Right lobe of liver (tissue), 6 donors: Measurements from ENCODE around the gene PRPF38B. TPM values are rescaled to one million over a fixed set of nuclear protein-coding genes. Genes with fewer than 3 reads are reported as not detected.

ENCODE experiments used
- ATAC-seq, 4 donors: fragments of 200-7000 bp; cut with Tn5 transposase; one replicate each; pipeline ENCODE4 v1.9.1; 2020; ENCODE audit warnings: mild to moderate bottlenecking in 4 of 4, moderate library complexity in 4 of 4
- DNase-seq, 3 donors: peaks; one replicate each; pipeline ENCODE4 v3.0.0-alpha.2; 2020
- H3K27ac ChIP-seq, 3 donors: fragments of 200-600 bp; one replicate each; pipeline ENCODE4 v1.8.0; 2022
- H3K27me3 ChIP-seq, 2 donors: fragments of 200-600 bp; one replicate each; pipeline ENCODE4 v1.8.0; 2022
- H3K36me3 ChIP-seq, 4 donors: fragments of 200-600 bp; sonication (generic) in 1 of 4; one replicate each; pipeline versions ENCODE4 v1.5.1 to v1.8.0; 2017 to 2022; ENCODE audit warnings: control low read depth in 1 of 4
- H3K4me1 ChIP-seq, 4 donors: fragments of 200-600 bp; sonication (generic) in 1 of 4; one replicate each; pipeline versions ENCODE4 v1.5.1 to v1.8.0; 2017 to 2022; ENCODE audit warnings: control low read depth in 1 of 4
- H3K4me3 ChIP-seq, 3 donors: fragments of 200-600 bp; one replicate each; pipeline ENCODE4 v1.8.0; 2022
- H3K9me3 ChIP-seq, 4 donors: fragments of 200-600 bp; sonication (generic) in 1 of 4; one replicate each; pipeline versions ENCODE4 v1.5.1 to v1.8.0; 2017 to 2022; ENCODE audit warnings: control low read depth in 1 of 4
- POLR2A ChIP-seq: fragments of 450-650 bp; IDR thresholded peaks from one replicate; pipeline ENCODE4 v1.6.1; 2017; ENCODE audit warnings: antibody characterized with exemption, mild to moderate bottlenecking
- WGBS: methylation state at CpG from one replicate; pipeline ENCODE4 v1.1.6; 2018; ENCODE audit warnings: low coverage, low lambda C conversion rate; ENCODE audit not compliant: insufficient coverage; ENCODE audit errors: missing lambda C conversion rate; 5-methylcytosine and 5-hydroxymethylcytosine counted together
- intact Hi-C, 2 donors: fragments of 100-400 bp; cut with DNase I; formaldehyde crosslinking; loops; one replicate each; pipeline versions ENCODE4 v1.11.2 to v1.14.1; 2022
- long read RNA-seq: library from polyadenylated mRNA; unstranded; transcript quantifications from one replicate; pipeline ENCODE4 v2.0.0, GENCODE V29; 2019
- total RNA-seq, 6 experiments: library from RNA; depleted of rRNA in 2 of 6; stranded (reverse); fragments of >200 nt in 2 of 6; fragmentation: NEBNext Ultra II Directional in 3 of 6; extraction: Animal tissue kit (Norgen Biotek cat#: 25700) in 3 of 6; gene quantifications; one replicate each; pipeline versions ENCODE4 v1.1.0 to v1.2.4, GENCODE V29; 2016 to 2023
- TF ChIP-seq, protein P1 (sequence below), 4 donors: fragments of 200-600 bp in 3 of 4; fragments of 450-650 bp in 1 of 4; IDR thresholded peaks; one replicate each; pipeline versions ENCODE4 v1.5.1 to v1.8.0; 2016 to 2022; ENCODE audit warnings: antibody characterized with exemption in 4 of 4, mild to moderate bottlenecking in 2 of 4
- donor health status: DM: no; HTN: yes; CAD: no.
- donor health status: DM: no; HTN: no; CAD: no.
- donor health status: DM: no; HTN: no; CAD: no.
- donor health status: DM: no; HTN: yes; CAD: no.
- donor health status: DM: no; HTN: yes; CAD: no.

Gene PRPF38B, protein sequence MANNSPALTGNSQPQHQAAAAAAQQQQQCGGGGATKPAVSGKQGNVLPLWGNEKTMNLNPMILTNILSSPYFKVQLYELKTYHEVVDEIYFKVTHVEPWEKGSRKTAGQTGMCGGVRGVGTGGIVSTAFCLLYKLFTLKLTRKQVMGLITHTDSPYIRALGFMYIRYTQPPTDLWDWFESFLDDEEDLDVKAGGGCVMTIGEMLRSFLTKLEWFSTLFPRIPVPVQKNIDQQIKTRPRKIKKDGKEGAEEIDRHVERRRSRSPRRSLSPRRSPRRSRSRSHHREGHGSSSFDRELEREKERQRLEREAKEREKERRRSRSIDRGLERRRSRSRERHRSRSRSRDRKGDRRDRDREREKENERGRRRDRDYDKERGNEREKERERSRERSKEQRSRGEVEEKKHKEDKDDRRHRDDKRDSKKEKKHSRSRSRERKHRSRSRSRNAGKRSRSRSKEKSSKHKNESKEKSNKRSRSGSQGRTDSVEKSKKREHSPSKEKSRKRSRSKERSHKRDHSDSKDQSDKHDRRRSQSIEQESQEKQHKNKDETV
- total RNA-seq = 10 to 100 TPM in 5 of 6 experiments, 1 to 10 TPM in 1; 8.6 to 20.3 (median 12.6) TPM
- long read RNA-seq, partial matches to known transcripts = 1 of 8 reads
- long read RNA-seq, other reads (novel, unspliced or antisense) = 4 of 8 reads

GRCh38 chr1:108691942-108692723, at the start of gene PRPF38B:
TSS of gene PRPF38B (plus strand) at chr1:108692310. CDS start at chr1:108692592, 282 bp downstream.
- H3K4me1 ChIP-seq = peaks cover 0 to 26% (median 7%) of the 10 kb centered on the region in 4 donors
- intact Hi-C loops = no loop called here
- 0% methylated on average over 19 of the region's 59 CpGs for WGBS
- peak; percentile 96 to 99 (median 98) for ATAC-seq
- H3K36me3 ChIP-seq = peaks cover 0 to 16% (median 9%) of the 10 kb centered on the region in 4 donors
- H3K4me3 ChIP-seq = peak within 1 kb of the TSS; percentile 81 to 85 (median 81)
- H3K27me3 ChIP-seq = no peaks in the 10 kb centered on the region
- peak; percentile 94 to 96 (median 95) for DNase-seq
- H3K9me3 ChIP-seq = no peaks in the 10 kb centered on the region
- peak within 1 kb of the TSS; percentile 89 to 95 (median 94) for H3K27ac ChIP-seq
- TF ChIP-seq, protein P1, sequence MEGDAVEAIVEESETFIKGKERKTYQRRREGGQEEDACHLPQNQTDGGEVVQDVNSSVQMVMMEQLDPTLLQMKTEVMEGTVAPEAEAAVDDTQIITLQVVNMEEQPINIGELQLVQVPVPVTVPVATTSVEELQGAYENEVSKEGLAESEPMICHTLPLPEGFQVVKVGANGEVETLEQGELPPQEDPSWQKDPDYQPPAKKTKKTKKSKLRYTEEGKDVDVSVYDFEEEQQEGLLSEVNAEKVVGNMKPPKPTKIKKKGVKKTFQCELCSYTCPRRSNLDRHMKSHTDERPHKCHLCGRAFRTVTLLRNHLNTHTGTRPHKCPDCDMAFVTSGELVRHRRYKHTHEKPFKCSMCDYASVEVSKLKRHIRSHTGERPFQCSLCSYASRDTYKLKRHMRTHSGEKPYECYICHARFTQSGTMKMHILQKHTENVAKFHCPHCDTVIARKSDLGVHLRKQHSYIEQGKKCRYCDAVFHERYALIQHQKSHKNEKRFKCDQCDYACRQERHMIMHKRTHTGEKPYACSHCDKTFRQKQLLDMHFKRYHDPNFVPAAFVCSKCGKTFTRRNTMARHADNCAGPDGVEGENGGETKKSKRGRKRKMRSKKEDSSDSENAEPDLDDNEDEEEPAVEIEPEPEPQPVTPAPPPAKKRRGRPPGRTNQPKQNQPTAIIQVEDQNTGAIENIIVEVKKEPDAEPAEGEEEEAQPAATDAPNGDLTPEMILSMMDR (IDR thresholded peaks at IDR 0.05) = no peak
- TF ChIP-seq POLR2A = peak; percentile 92

GRCh38 chr1:108643492-108644335, 48.4 kb upstream of the PRPF38B start:
- H3K36me3 ChIP-seq = no peaks in the 10 kb centered on the region
- peaks cover 0 to 12% (median 6%) of the 10 kb centered on the region in 4 donors for H3K4me1 ChIP-seq
- H3K27ac ChIP-seq = no peak overlapping the region
- no peaks in the 10 kb centered on the region for H3K9me3 ChIP-seq
- no peak for TF ChIP-seq POLR2A
- TF ChIP-seq, protein P1 (IDR thresholded peaks at IDR 0.05) = peak; percentile 52 to 70 (median 60)
- DNase-seq (no peak), ATAC-seq (peak; percentile 52 to 65 (median 58))
- no peak overlapping the region for H3K4me3 ChIP-seq
- 23% methylated on average over 3 of the region's 3 CpGs for WGBS
- no peaks in the 10 kb centered on the region for H3K27me3 ChIP-seq
- intact Hi-C loops = no loop called here

- no peaks in the 10 kb centered on the region for H3K36me3 ChIP-seq
- no peaks in the 10 kb centered on the region for H3K9me3 ChIP-seq
- no peaks in the 10 kb centered on the region for H3K27me3 ChIP-seq
- DNase-seq (no peak), ATAC-seq (no peak)
- intact Hi-C loops = no loop called here
- H3K27ac ChIP-seq = peak overlapping the region in 2 of 3 donors; percentile 72 to 74
- H3K4me1 ChIP-seq = peaks cover 0 to 12% (median 6%) of the 10 kb centered on the region in 4 donors
- 47% methylated on average over 7 of the region's 7 CpGs for WGBS
- TF ChIP-seq, protein P1 (IDR thresholded peaks at IDR 0.05) = no peak
- no peak for TF ChIP-seq POLR2A
- no peak overlapping the region for H3K4me3 ChIP-seq
Measured at GRCh38 chr1:108644984-108645383, 47.1 kb upstream of the PRPF38B start.
